HL-60/S4 (cell line): ENCODE results near the gene CCDC27.

ENCODE experiments used
- in situ Hi-C: fragments of 300-500 bp; cut with MboI; formaldehyde crosslinking; loops from 2 replicates; pipeline ENCODE4 v1.14.3; 2022; ENCODE audit warnings: low sequenced_read_pairs

The CCDC27 gene

DNA sequence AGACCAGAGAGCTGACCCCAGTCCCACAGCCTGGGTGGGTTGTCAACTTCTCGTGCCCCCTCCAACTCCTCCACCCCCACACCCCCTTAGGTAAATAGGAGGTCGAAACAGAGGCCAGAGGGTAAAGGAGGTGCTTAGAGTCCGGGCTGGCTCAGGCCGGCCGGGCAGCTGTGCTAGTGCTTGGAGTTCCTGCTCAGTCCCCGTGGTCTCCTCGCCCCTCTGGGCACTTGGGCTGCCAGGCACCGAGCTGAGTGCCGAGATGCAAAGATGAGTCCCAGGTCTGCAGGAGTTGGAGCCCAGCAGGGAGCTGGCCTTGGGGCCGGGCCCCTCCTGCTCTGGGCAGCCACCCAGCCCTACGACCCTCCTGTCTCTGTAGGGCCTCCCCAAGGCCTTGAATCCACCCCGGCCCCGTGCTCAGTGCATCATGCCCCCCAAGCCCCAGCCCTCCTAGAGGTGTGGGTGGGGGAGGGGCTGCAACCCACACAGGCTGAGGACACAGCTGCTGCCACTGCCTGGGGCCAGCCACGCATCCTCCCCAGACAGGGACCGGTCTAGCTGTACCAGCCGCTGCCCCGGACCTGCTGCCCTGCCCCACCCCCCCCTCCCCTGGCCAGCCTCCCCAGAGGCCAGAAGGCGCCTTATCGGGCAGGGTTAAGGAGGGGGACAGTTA, 22.2 kb downstream of the CCDC27 start:
- in situ Hi-C loops: no loop called here

DNA sequence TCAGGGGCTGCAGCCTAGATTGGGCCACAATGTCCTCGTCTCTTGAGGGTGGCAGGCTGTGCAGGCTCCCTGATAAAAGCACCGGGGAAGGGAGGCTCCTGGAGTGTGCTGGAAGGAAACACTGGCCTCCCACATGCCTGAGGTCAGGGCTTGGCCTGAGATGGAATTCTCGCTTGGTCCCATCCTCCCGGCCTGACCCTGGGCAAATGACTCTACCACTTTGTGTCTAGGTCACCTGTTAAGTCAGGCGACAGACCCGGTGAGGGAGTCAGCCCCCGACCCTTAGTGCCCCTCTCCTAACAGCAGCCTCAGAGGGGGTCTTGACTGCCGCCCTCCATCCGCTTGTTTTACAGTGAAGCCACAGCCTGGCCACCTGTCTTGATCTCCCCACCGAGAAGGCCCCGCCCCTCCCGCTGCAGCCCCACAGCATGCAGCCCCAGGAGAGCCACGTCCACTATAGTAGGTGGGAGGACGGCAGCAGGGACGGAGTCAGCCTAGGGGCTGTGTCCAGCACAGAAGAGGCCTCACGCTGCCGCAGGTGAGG, 22.8 kb downstream of the CCDC27 start:
- in situ Hi-C loops: no loop called here

DNA sequence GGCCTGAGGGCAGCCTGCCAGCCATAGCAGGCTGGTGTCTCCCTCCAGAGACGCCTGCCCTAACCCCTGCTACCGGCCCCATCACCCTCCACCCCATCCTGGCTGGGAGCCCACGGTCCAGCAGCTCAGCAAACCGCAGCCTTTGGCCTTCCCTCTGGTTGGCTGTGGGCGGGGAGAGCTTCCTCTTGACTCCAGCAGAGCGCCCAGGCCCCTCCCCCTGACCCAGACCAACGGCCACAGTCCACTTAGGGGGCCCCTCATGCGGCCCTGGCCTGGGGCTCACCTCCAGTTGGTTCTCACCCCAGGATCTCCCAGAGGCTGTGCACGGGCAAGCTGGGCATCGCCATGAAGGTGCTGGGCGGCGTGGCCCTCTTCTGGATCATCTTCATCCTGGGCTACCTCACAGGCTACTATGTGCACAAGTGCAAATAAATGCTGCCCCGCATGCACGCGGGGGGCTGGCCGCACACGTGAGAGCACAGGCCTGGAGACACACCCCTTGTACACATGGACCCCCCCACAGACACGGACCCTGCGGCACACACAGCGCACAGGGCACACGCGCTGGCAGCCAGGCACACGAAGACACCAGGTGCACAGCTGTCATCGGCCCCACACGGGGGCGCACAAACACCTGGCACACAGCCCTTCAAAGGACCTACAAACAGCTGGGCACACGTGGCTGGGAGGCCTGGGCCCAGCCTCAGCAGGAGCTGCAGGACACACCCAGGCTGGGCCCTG, 23.4 kb downstream of the CCDC27 start:
- in situ Hi-C loops: no loop called here

DNA sequence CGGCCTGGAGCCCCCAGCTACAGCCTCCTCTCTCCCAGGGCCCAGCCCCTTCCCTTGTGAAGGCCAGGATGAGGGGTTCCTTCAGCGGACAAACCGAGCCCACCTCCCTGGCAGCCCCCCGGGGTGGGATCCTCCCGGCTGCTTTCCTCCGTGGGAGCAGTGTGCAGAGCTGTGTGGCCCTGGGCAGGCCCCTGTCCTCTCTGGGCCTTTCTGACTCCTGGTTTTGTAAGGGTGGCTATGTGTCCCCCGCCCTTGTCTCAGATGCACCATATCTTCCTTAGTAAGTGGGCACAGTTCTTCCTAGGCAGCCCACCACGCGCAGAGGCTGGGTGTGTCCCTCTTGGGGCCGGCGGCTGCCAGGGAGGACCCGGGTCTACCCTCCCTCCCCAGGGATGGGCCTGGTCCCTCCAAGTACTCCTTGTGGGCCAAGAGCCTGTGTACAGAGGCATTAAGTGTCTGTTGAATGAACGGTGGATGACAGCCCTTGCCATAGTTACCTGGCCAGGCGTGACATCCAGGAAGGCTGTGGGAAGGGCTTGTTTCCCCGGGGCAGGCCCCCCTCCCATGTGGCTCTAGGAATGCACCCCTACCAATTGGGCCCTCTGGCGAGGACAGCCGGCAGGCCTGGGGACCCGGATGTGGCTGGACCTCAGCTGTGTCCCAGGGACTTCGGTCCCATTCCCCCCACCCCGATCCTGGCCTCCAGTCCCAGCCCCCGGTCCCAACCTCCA, 24.1 kb downstream of the CCDC27 start:
- in situ Hi-C loops: no loop called here

DNA sequence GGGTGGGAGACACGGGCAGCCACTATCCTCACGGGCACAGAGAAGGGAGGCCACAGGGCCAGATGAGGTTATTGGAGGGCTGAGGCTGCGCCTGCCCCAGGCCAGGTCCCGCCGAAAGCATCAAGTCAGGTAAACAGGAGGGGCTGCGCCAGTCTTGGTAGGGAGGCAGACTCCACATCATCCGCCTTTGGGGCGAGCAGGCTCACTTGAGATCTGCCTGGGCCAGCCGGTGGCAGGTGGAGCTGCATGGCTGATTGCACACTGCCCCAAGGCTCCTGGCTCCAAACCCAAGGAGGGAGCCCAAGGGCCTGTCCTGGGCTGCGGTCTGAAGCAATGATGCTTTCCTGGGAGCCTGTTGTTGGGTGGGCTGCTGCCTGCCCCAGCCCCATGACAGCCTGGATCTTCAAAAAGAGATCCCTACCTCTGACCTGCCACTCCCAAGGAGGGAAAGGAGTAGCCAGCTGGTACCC, 24.9 kb downstream of the CCDC27 start:
- in situ Hi-C loops: no loop called here

DNA sequence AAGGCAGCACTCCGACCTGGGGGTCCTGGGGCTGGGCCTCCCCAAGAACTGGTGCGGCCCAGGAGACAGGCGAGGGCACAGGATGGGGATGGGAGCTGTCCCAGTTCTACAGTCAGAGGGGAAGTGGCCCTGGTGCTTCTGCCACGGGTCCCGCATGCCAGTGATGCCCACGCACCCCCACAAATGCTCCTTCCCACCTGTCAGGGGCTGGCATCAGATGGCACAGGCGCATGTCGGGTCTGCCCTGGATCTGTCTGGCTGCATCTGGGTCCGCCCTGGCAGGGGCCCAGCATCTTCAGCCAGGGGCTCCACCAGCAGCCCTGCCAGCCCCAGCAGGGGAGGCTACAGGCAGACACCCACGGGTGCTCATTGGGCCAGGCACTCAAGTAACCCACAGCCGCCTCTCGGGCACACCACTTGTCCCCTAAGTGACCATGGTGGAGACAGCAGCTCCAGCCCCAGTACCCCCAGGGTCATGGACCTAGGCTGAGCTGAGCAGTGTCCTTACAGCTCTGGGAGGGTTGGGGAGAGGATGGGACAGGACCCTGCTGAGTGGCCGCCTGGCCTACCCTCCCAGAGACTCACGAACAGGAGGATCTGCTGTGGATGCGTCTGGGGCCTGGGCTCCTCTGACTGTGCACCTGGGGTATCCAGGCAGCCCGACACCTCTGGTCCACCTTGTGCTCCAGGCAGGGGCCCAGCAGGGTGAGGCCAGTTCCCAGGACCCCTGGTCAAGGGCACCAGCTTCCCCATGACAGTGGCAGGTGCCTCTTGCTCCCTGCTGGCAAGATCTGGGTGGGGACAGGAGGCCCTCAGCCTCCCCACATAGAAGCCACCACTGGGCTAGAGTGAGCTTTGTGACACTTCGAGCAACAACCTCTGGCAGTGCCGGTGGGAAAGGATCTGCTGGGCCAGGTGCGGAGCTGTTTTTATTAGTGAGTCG, 25.7 kb downstream of the CCDC27 start:
- in situ Hi-C loops: no loop called here

DNA sequence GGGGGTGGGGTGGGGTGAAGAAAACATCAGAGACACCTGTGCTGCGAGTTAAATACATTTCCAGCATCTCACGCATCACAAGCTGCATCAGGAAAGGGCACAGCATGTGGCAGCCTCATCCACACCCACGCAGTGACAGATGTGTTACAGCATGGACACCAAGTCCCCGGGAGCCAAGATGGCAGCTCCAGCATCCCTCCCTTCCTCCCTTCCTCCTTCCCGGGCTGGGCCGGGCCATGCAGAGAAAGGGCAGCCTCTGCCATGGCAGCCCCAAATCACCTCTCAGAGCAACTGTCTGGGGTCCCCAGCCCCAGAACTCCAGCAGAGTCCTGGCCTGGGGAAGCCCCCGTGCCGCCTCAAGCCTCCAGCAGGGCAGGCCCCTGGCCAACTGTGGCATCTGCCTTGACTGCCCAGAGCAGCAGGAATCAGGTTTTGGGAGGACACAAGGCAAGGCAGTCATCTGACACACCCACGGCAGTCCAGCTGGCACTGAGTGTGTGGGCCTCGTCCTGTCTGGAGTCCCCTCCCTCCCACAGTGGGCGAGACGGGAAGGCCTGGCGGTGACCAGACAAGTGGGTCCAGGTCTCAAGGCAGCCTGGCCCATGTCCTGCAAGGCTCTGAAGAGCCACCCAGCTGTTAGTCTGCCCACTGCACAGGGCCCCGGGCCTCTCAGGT, 26.5 kb downstream of the CCDC27 start:
- in situ Hi-C loops: no loop called here

DNA sequence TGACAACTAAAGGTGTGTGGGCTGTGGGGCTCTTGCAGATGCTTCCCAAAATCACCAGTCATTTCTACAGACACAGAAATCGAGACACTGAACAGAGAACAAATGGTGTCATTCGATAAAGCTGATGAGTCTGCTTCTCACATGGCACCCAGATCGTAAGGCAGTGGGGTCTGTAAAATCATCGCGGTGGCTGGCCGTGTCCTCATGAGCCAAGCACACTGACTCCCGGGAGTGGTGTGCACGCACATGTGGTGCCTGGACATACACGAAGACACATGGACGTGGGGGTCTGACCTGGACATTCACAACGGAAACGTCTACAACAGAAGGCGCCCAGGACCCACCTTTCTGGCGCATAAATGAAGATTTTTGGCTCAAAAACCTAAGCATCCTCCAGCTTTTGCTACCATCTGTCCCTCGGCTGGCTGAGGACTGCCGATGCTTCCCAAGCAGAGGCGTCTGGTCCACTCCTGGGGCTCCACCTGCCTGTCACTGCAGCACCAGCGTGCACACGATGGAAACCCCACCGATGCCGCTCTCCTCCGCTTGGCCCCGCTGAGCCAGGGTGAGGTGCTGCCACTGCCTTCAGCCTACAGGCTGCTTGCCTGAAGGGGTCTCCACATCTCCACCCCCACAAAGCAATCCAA, 27.1 kb downstream of the CCDC27 start:
- in situ Hi-C loops: no loop called here

DNA sequence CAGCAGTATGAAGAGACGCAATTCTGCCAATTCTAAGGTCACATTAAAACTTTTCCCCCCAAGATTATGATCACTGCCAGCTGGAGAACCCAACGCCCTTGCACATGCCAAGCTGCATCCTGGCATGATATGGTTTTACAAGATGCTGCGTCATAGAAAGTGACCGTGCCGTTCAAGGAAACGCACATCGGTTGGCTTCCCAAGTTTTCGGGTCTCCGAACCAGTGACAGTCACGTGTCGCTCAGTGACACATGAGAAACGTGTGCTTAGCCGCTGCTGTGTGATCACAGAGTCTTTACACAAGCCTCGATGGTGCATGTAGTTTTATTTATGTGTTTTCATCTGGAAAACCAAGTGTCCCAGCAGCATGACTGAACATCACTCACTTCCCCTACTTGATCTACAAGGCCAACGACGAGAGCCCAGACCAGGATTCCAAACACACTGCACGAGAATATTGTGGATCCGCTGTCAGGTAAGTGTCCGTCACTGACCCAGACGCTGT, 27.7 kb downstream of the CCDC27 start:
- in situ Hi-C loops: no loop called here

DNA sequence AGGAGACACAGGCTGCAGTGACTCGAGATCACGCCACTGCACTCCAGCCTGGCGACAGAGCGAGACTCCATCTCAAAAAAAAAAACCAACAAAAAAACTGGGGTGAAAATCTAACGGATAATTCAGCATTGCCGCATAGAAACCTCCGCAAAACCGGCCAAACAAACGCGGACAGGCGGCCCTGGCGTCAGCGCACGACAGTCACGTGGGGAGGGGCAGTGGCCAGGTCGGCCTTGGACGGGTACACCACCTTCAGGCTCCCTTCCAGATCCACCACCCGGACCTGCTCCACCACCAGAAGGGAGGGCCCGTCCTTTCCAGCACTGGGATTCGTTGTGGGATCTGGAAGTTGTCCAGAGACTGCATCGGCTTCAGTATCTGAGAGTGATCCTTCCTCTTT, 28.7 kb downstream of the CCDC27 start:
- in situ Hi-C loops: no loop called here

DNA sequence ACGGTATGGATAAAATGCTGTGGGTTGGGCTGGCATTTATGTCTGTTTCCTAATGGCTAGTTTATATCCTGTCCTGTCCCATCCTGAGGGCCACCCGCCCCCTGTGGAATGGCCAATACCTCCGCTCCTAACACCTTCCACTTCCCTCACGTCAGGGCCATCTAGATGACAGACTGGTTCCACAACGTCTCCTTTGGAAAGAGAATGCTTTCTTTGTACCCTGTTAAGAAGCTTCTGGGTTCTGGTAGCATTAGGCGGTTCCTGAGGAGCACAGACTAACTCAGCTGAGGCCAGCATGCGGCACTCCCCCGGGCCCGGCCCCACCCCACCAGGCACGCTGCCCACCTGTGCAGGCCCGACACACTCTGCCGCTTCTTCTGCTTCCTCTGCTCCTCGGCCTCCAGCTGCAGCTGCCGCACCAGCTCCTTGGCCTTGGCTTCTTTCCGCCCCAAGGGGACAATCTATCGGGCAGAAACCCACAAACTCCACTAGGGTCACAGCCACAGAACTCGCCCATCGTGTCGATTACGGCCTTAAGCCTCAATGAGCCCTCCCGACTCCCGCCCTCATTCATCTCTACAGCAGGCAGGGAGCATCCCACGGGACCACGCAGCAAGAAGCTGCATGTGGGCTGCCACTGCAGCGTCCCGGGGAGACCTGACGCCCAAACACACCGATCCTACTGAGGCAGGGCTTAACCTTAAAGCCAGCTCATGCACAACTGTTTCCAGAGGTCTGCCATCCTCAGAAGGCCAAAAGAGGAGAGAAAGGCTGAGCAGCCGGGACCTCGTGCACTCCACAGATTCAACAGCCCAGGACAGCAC, 31.6 kb downstream of the CCDC27 start:
- in situ Hi-C loops: no loop called here

DNA sequence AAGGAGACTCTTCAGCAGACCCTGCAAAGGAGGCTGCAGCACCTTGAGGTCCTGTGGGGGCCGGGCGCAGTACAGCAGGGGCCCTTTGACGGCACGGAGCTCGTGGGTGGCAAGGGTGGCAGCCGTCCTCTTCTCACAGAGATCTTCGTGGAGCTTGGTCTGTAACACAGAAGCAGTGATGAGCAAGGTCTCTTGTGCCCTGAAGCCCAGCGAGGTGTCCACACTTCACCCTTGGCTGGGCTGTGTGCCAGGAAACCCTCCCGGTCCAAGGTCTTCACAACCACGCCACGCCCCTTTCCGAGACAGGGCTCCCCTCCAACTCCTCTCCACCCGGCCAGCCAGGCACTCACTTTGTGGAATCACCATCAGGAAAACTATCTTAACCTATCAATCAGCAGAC, 32.8 kb downstream of the CCDC27 start:
- in situ Hi-C loops: no loop called here

DNA sequence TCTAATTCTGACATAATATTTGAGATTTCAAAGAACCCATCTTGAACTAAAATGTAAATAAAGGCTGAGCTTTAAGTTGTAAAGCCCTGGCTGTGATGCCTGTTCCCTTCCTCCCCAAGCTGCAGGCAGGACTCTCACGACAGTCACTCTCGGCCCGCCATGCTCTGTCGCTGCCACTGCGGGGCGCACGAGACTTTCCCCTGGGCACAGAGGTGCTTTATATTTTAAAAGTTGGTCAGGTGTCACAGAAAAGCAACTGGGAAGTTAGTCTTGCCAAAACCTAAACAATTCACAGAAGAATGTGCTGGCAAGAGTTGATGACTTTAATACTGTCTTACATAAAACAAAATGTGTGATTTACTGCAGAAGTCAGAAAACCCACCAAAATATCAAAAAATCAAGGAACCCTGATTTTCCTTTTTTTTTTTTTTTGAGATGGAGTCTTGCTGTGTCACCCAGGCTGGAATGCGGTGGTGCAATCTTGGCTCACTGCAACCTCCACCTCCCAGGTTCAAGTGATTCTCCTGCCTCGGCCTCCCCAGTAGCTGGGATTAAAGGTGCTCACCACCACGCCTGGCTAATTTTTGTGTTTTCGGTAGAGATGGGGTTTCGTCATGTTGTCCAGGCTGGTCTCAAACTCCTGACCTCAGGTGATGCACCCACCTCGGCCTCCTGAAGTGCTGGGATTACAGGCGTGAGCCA, 33.4 kb downstream of the CCDC27 start:
- in situ Hi-C loops: no loop called here

DNA sequence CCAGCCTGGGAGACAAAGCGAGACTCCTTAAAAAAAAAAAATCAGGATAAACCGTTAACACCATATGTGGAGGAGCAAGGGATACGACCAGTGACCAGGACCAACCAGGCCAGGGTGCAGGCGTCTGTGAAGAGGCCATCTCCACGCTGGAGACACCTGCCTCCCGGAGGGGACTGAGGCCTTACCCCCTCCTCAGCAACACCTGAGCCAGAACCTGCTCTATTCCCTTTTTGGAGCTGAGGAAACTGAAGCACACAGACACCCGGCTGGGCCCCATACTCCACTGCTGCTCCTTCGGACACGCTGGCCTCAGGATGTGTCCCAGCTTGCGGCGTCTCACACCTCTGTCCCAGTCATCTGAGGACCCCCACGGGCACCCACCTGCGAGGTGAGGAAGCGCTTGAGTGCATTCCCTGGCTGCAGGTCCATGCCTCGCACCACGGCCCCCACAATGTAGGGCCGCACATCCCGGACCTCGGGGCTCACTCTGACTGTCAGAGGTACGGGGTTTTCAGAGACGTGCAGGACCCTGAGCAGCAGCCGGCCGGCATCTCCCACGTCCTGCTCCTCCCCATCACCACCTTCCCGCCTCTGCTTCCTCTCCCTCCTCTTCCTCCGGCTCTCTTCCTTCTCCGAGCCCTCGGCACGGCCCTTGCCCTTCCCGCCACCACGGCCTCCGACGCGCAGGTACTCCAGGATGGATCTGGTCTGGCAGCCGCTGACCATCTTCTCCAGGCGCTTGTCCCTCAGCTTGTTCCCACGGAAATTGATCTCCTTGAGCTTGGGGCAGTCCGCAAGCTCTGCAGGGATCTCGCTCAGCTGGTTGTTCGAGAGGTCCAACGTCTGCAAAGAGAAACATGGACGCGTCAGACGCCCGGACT, 34.5 kb downstream of the CCDC27 start:
- in situ Hi-C loops: no loop called here

DNA sequence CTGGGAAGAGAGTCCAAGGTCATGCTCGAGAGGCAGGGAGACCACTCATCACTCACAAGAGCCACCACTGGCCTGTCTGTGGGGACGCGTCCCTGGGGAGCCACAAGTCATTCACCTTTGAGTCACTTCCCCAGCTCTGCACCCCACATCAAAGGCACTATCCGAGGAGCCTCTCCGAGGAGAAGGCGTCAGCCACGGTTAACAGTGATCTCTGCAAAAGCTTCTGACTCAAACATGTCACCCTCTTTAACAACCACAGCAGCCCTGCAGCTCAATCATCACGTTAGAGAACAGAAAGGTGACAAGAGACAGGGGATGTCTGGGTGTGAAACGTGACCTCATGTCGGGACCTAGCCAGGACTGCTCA, 35.1 kb downstream of the CCDC27 start:
- in situ Hi-C loops: no loop called here

DNA sequence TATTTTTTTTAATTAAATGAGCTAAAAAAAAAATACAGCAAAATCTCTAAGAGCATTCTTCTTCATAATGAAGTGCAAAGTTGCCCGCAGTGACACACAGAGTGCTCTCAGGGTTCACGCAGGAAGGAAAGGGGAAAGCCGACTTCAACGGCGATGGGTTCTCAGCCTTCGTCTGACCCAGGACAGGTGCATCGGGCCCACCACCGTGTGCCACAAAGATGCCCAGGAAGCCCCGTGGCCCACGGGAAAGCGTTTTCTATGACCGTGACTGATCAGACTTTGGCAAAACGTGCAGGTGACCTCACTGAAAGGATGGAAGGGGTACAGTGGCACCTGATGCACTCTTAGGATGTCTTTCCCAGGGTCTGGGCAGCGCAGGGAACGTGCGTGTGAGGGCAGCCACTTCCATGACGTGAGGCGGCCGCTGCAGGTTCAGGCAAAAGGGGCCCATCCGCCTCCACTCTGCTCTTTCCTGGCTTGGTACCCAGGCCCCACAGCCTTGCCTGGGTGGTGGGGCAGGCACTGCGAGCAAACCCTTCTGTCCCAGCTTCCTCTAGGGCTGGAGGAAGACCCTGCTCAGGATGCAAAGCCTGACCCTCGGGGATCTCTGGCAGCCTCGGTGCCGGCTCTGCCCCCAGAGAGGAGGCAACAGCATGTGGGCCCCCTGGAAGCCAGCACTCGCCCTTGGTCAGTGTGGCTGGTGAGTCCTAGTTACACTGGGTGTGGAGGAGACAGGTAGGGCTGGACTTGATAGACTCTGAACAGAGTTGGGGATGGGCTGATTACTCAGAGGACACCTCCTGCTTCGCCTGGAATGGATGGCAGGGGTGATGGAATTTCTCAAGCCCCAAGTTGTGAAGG, 35.7 kb downstream of the CCDC27 start:
- in situ Hi-C loops: no loop called here
